Tibial nerve (tissue), 3 donors: ENCODE measurements around the gene RFX1.

Source experiments
- POLR2A ChIP-seq, 2 donors: fragments of 450-650 bp; IDR thresholded peaks; one replicate each; pipeline ENCODE4 v1.6.1; 2017; ENCODE audit warnings: antibody characterized with exemption in 2 of 2, mild to moderate bottlenecking in 2 of 2, moderate library complexity in 2 of 2
- TF ChIP-seq, protein P1 (sequence below), 5 experiments: fragments of 200-600 bp in 3 of 5; fragments of 450-650 bp in 2 of 5; sonication (generic) in 3 of 5; IDR thresholded peaks; one replicate each; pipeline ENCODE4 v1.5.1; 2016 to 2019; ENCODE audit warnings: antibody characterized with exemption in 5 of 5, mild to moderate bottlenecking in 3 of 5, moderate library complexity in 2 of 5

- TF ChIP-seq, protein P1, sequence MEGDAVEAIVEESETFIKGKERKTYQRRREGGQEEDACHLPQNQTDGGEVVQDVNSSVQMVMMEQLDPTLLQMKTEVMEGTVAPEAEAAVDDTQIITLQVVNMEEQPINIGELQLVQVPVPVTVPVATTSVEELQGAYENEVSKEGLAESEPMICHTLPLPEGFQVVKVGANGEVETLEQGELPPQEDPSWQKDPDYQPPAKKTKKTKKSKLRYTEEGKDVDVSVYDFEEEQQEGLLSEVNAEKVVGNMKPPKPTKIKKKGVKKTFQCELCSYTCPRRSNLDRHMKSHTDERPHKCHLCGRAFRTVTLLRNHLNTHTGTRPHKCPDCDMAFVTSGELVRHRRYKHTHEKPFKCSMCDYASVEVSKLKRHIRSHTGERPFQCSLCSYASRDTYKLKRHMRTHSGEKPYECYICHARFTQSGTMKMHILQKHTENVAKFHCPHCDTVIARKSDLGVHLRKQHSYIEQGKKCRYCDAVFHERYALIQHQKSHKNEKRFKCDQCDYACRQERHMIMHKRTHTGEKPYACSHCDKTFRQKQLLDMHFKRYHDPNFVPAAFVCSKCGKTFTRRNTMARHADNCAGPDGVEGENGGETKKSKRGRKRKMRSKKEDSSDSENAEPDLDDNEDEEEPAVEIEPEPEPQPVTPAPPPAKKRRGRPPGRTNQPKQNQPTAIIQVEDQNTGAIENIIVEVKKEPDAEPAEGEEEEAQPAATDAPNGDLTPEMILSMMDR (IDR thresholded peaks at IDR 0.05) = no peak
- no peak for TF ChIP-seq POLR2A (IDR thresholded peaks at IDR 0.05)
Measured at GRCh38 chr19:14033946-14034345, 27.8 kb upstream of the RFX1 start.
